ENCODE data around the gene CHRNA4.

CHRNA4 gene

GRCh38 chr20:63396300-63396699 lies 35.2 kb upstream of the CHRNA4 start:
- H3K4me3 ChIP-seq (ENCODE audit: low read depth, low read length): no peak overlapping the region
- no peak for TF ChIP-seq CTCF (IDR thresholded peaks at IDR 0.05; ENCODE audit: low read depth, low read length, missing control alignments)
- DNase-seq (ENCODE audit: low read depth): no peak

GRCh38 chr20:63395723-63396122 lies 34.6 kb upstream of the CHRNA4 start:
- H3K4me3 ChIP-seq (ENCODE audit: low read depth, low read length): no peak overlapping the region
- no peak for TF ChIP-seq CTCF (IDR thresholded peaks at IDR 0.05; ENCODE audit: low read depth, low read length, missing control alignments)
- no peak for DNase-seq (ENCODE audit: low read depth)

- TF ChIP-seq CTCF (IDR thresholded peaks at IDR 0.05; ENCODE audit: low read depth, low read length, missing control alignments): no peak
- no peak overlapping the region for H3K4me3 ChIP-seq (ENCODE audit: low read depth, low read length)
- DNase-seq (ENCODE audit: low read depth): no peak
Measured at GRCh38 chr20:63394920-63395455, 33.8 kb upstream of the CHRNA4 start.

GRCh38 chr20:63394069-63394919 lies 33.1 kb upstream of the CHRNA4 start:
- H3K4me3 ChIP-seq (ENCODE audit: low read depth, low read length): no peak overlapping the region
- no peak for TF ChIP-seq CTCF (IDR thresholded peaks at IDR 0.05; ENCODE audit: low read depth, low read length, missing control alignments)
- no peak for DNase-seq (ENCODE audit: low read depth)

- H3K4me3 ChIP-seq (ENCODE audit: low read depth, low read length): no peak overlapping the region
- no peak for TF ChIP-seq CTCF (IDR thresholded peaks at IDR 0.05; ENCODE audit: low read depth, low read length, missing control alignments)
- no peak for DNase-seq (ENCODE audit: low read depth)
Measured at GRCh38 chr20:63393566-63393965, 32.4 kb upstream of the CHRNA4 start.

- no peak for DNase-seq (ENCODE audit: low read depth)
- H3K4me3 ChIP-seq (ENCODE audit: low read depth, low read length): no peak overlapping the region
- TF ChIP-seq CTCF (IDR thresholded peaks at IDR 0.05; ENCODE audit: low read depth, low read length, missing control alignments): no peak
Measured at GRCh38 chr20:63392465-63393365, 31.6 kb upstream of the CHRNA4 start.

Data from GM12864 (cell line).